ENCODE data around the gene BRINP1. TPM values are rescaled to one million over a fixed set of nuclear protein-coding genes. Genes with fewer than 3 reads are reported as not detected.

Gene BRINP1
- total and polyA plus RNA-seq, 2 donors (not counting 3 experiments of a cell fraction or from before 2014, with no cell fraction given), result 0.04 TPM; not detected in 1

DNA sequence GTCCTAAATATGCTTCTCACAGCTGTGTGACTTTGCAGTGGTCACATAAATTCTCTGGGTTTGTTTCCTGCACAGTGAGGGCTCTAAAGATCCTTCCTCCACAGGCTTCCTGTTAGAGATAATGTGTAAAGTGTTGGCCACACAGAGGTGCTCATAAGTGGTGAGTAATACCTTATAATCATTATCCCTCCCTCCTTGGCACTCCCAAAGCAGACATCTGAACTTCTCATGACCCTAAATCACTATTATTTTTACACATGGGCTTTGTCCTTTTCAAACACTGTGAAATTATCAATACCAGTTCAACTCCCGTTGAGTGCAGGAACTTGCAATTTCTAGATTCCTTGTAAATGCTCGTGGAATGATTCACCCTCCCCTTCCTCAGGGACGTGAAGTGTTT lies 100.2 kb downstream of the BRINP1 start:
- TF ChIP-seq POLR2AphosphoS5 (IDR thresholded peaks at IDR 0.05; ENCODE audit: insufficient read depth, low read depth, low read length), result no peak
- no peak for TF ChIP-seq POLR2A (IDR thresholded peaks at IDR 0.05; ENCODE audit: low read depth, low read length)
- no peak for TF ChIP-seq MYC (IDR thresholded peaks at IDR 0.05; ENCODE audit: low read depth, low read length)
- TF ChIP-seq GATA2 (IDR thresholded peaks at IDR 0.05; ENCODE audit: insufficient read depth, insufficient read length, low read depth, low read length), result no peak
- TF ChIP-seq, protein P1, sequence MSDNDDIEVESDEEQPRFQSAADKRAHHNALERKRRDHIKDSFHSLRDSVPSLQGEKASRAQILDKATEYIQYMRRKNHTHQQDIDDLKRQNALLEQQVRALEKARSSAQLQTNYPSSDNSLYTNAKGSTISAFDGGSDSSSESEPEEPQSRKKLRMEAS (IDR thresholded peaks at IDR 0.05; ENCODE audit: insufficient read depth, insufficient read length), result no peak
- Histone ChIP-seq H3K9me3 (replicated peaks; ENCODE audit: control insufficient read depth, insufficient read depth, low read length) (no peaks in the 10 kb centered on the region), H3K27me3 (ENCODE audit: control insufficient read depth in 2 of 2, insufficient read depth in 2 of 2, low read length in 2 of 2) (no peaks in the 10 kb centered on the region), H2AFZ (ENCODE audit: low read depth, low read length) (no peak overlapping the region), H3K4me3 (replicated peaks in 1 of 3; ENCODE audit: insufficient read depth in 1 of 3, low read depth in 1 of 3, low read length in 3 of 3) (no peak overlapping the region), H3K9me1 (replicated peaks; ENCODE audit: control insufficient read depth, extremely low read depth, insufficient read depth, low read length) (no peaks in the 10 kb centered on the region), H3K4me2 (ENCODE audit: insufficient read depth, low read length) (no peak overlapping the region), H3K9ac (replicated peaks; ENCODE audit: extremely low read depth, insufficient read depth, low read length) (no peak overlapping the region), H3K79me2 (ENCODE audit: control insufficient read depth, insufficient read depth, low read length) (no peaks in the 10 kb centered on the region), H3K36me3 (ENCODE audit: control insufficient read depth in 2 of 2, extremely low read depth in 1 of 2, insufficient read depth in 2 of 2, low read length in 2 of 2) (no peaks in the 10 kb centered on the region), H4K20me1 (replicated peaks; ENCODE audit: control insufficient read depth, extremely low read depth, insufficient read depth, low read length) (no peaks in the 10 kb centered on the region), H3K4me1 (ENCODE audit: control insufficient read depth, extremely low read depth, insufficient read depth, low read length) (no peaks in the 10 kb centered on the region), H3K27ac (ENCODE audit: insufficient read depth, low read depth, low read length) (no peak overlapping the region)
- no peak for FAIRE-seq
- intact Hi-C loops (cut with micrococcal nuclease) (no loop called here), dilution Hi-C loops (cut with MboI; ENCODE audit: extremely low pct_ligation_motif_present, low sequenced_read_pairs) (no loop called here)
- no TSS peak for BruUV-seq (replicated peaks)
- CTCF ChIA-PET, result no interaction called here
- POLR2A ChIA-PET, result no interaction called here
- DNase-seq (ENCODE audit: low read depth, low spot score), result no peak

- intact Hi-C loops (cut with micrococcal nuclease) (no loop called here), dilution Hi-C loops (cut with MboI; ENCODE audit: extremely low pct_ligation_motif_present, low sequenced_read_pairs) (no loop called here)
- no peak overlapping the region for H3K27ac ChIP-seq (ENCODE audit: insufficient read depth, low read depth, low read length)
- no peak overlapping the region for H2AFZ ChIP-seq (ENCODE audit: low read depth, low read length)
- no peak for DNase-seq (ENCODE audit: low read depth, low spot score)
- no peaks in the 10 kb centered on the region for H3K36me3 ChIP-seq (ENCODE audit: control insufficient read depth in 2 of 2, extremely low read depth in 1 of 2, insufficient read depth in 2 of 2, low read length in 2 of 2)
- H3K9ac ChIP-seq (replicated peaks; ENCODE audit: extremely low read depth, insufficient read depth, low read length), result no peak overlapping the region
- CTCF ChIA-PET, result no interaction called here
- no peaks in the 10 kb centered on the region for H3K9me1 ChIP-seq (replicated peaks; ENCODE audit: control insufficient read depth, extremely low read depth, insufficient read depth, low read length)
- no peaks in the 10 kb centered on the region for H3K79me2 ChIP-seq (ENCODE audit: control insufficient read depth, insufficient read depth, low read length)
- TF ChIP-seq CTCF (IDR thresholded peaks at IDR 0.05; ENCODE audit: extremely low read depth in 1 of 2, insufficient read depth in 1 of 2, low read depth in 1 of 2, low read length in 2 of 2) (no peak), FOS (IDR thresholded peaks at IDR 0.05; ENCODE audit: borderline replicate concordance, insufficient read depth, low read length) (no peak), POLR2A (IDR thresholded peaks at IDR 0.05; ENCODE audit: low read depth, low read length) (no peak), POLR2AphosphoS5 (IDR thresholded peaks at IDR 0.05; ENCODE audit: insufficient read depth, low read depth, low read length) (no peak), GATA2 (IDR thresholded peaks at IDR 0.05; ENCODE audit: insufficient read depth, insufficient read length, low read depth, low read length) (no peak), EZH2 (IDR thresholded peaks at IDR 0.05; ENCODE audit: borderline replicate concordance, low read depth, low read length, severe bottlenecking) (no peak), MYC (IDR thresholded peaks at IDR 0.05; ENCODE audit: low read depth, low read length) (no peak), JUN (IDR thresholded peaks at IDR 0.05; ENCODE audit: borderline replicate concordance, insufficient read depth, insufficient read length, low read depth) (no peak)
- TF ChIP-seq, protein P1 (IDR thresholded peaks at IDR 0.05; ENCODE audit: insufficient read depth, insufficient read length), result no peak
- no peaks in the 10 kb centered on the region for H4K20me1 ChIP-seq (replicated peaks; ENCODE audit: control insufficient read depth, extremely low read depth, insufficient read depth, low read length)
- no peaks in the 10 kb centered on the region for H3K27me3 ChIP-seq (ENCODE audit: control insufficient read depth in 2 of 2, insufficient read depth in 2 of 2, low read length in 2 of 2)
- no TSS peak for BruUV-seq (replicated peaks)
- no peak overlapping the region for H3K4me3 ChIP-seq (replicated peaks in 1 of 3; ENCODE audit: insufficient read depth in 1 of 3, low read depth in 1 of 3, low read length in 3 of 3)
- H3K9me3 ChIP-seq (replicated peaks; ENCODE audit: control insufficient read depth, insufficient read depth, low read length), result no peaks in the 10 kb centered on the region
- no peak overlapping the region for H3K4me2 ChIP-seq (ENCODE audit: insufficient read depth, low read length)
- H3K4me1 ChIP-seq (ENCODE audit: control insufficient read depth, extremely low read depth, insufficient read depth, low read length), result no peaks in the 10 kb centered on the region
- POLR2A ChIA-PET, result no interaction called here
- no peak for FAIRE-seq
These were observed 105.1 kb downstream of the BRINP1 start for GRCh38 chr9:119264165-119264564.

Data from endothelial cell of umbilical vein (primary cell).